Natural killer cell (primary cell): ENCODE data around the gene EED. TPM values are rescaled to one million over a fixed set of nuclear protein-coding genes. Genes with fewer than 3 reads are reported as not detected.

Source experiments
- ATAC-seq, 3 donors: fragments of 150-1000 bp in 2 of 3; fragments of 200-7000 bp in 1 of 3; cut with Tn5 transposase; 1 replicate in 1 of 3; 2 replicates in 2 of 3; pipeline ENCODE4 v1.10.0; 2021; ENCODE audit warnings: mild to moderate bottlenecking in 2 of 3, moderate library complexity in 2 of 3
- DNase-seq, 2 donors: peaks; one replicate each; pipeline versions ENCODE4 v3.0.0 to v3.0.0-alpha.2; 2013 to 2021; ENCODE audit warnings: mixed read lengths in 1 of 2
- H3K27ac ChIP-seq: one replicate; pipeline ENCODE4 v1.5.1; 2013; ENCODE audit warnings: mild to moderate bottlenecking, low read length
- H3K27me3 ChIP-seq: one replicate; pipeline ENCODE4 v1.6.1; 2013; ENCODE audit warnings: low read length; ENCODE audit not compliant: control insufficient read depth, insufficient read depth
- H3K36me3 ChIP-seq: one replicate; pipeline ENCODE4 v1.6.1; 2013; ENCODE audit warnings: low read length; ENCODE audit not compliant: control insufficient read depth, insufficient read depth
- H3K4me1 ChIP-seq: one replicate; pipeline ENCODE4 v1.6.1; 2013; ENCODE audit warnings: low read length; ENCODE audit not compliant: control insufficient read depth, insufficient read depth
- H3K4me3 ChIP-seq: one replicate; pipeline ENCODE4 v1.5.1; 2013; ENCODE audit warnings: low read length
- H3K9me3 ChIP-seq: one replicate; pipeline ENCODE4 v1.6.1; 2013; ENCODE audit warnings: low read length; ENCODE audit not compliant: control insufficient read depth, insufficient read depth
- H3K27ac Mint-ChIP-seq, 2 donors: one replicate each; pipeline ENCODE4 v1.8.0; 2022; ENCODE audit warnings: mild to moderate bottlenecking in 2 of 2, mixed read lengths in 2 of 2, moderate library complexity in 1 of 2
- H3K27me3 Mint-ChIP-seq, 2 donors: one replicate each; pipeline ENCODE4 v1.8.0; 2022; ENCODE audit warnings: low read depth in 2 of 2, mixed read lengths in 2 of 2
- H3K36me3 Mint-ChIP-seq: one replicate; pipeline ENCODE4 v1.8.0; 2022; ENCODE audit warnings: mixed read lengths
- H3K4me1 Mint-ChIP-seq, 2 donors: one replicate each; pipeline ENCODE4 v1.8.0; 2022; ENCODE audit warnings: mixed read lengths in 2 of 2
- H3K4me3 Mint-ChIP-seq: one replicate; pipeline ENCODE4 v1.8.0; 2022; ENCODE audit warnings: mild to moderate bottlenecking, moderate library complexity, mixed read lengths
- H3K9me3 Mint-ChIP-seq, 2 donors: one replicate each; pipeline ENCODE4 v1.8.0; 2022; ENCODE audit warnings: mixed read lengths in 2 of 2
- CTCF ChIP-seq: fragments of 200-600 bp; IDR thresholded peaks from one replicate; pipeline ENCODE4 v1.8.0; 2022; ENCODE audit warnings: antibody characterized with exemption
- WGBS: methylation state at CpG from one replicate; pipeline ENCODE4 v1.1.7; 2013; ENCODE audit warnings: missing lambda C conversion rate; ENCODE audit not compliant: insufficient coverage; 5-methylcytosine and 5-hydroxymethylcytosine counted together
- intact Hi-C: fragments of 100-400 bp; cut with micrococcal nuclease; formaldehyde crosslinking; loops from one replicate; pipeline ENCODE4 v1.14.2; 2022
- total RNA-seq, 4 donors: library from RNA; stranded (reverse); fragments of 120-200 nt in 1 of 4; gene quantifications; one replicate each; pipeline versions ENCODE4 v1.2.3 to v1.2.4, GENCODE V29; 2013 to 2022

The EED gene
- total RNA-seq, 3 donors from 2014 or later (not counting 1 experiment from before 2014, with no cell fraction given) = 26.0 to 36.9 (median 34.0) TPM

DNA sequence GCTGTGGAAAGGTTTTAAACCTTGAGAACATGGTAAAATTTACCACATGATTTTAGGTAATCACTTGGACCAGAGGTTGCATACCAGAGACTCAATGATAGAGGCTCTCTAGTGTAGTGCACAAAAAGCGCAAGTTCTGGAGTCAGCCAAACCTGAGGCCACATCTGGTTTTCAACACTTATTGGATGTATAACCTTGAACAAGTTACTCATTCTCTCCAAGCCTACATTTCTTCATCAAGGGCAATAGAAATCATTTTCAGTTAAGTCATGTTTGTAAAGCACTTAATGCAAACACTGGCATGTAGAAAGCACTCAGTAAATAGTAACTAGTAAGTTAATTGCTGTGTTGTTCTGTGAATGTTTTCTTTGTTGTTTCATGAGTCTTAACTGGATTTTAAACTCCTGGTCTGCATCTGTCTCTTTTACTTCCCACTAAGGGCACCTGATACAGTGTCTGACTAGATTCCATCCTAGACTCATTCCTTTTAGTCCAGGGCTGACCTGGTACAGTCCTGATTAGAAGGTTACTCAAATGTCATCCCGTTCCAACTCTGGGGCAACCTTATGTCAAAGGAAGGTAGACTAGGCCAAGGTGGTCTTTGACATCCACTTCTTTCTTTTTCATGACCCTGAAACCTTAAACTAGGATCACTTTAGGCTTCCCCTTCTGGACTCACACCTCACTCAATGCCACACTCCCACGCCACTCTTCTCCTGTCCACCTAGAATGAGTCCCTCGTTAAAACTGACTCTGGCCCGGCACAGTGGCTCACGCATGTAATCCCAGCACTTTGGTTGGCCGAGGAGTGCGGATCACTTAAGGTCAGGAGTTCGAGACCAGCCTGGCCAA lies 34.5 kb upstream of the EED start:
- WGBS = 95% methylated on average over 9 of the region's 9 CpGs
- Histone ChIP-seq H3K9me3 (no peaks in the 10 kb centered on the region), H3K4me1 (peaks cover 4% of the 10 kb centered on the region), H3K4me3 (no peak overlapping the region), H3K27ac (no peak overlapping the region), H3K27me3 (no peaks in the 10 kb centered on the region), H3K36me3 (no peaks in the 10 kb centered on the region)
- Mint-ChIP-seq H3K4me3 (no peak overlapping the region), H3K27ac (no peak overlapping the region), H3K4me1 (no peaks in the 10 kb centered on the region), H3K9me3 (no peaks in the 10 kb centered on the region), H3K27me3 (no peaks in the 10 kb centered on the region), H3K36me3 (no peaks in the 10 kb centered on the region)
- no peak for TF ChIP-seq CTCF
- DNase-seq = no peak
- intact Hi-C loops = no loop called here
- no peak for ATAC-seq

DNA sequence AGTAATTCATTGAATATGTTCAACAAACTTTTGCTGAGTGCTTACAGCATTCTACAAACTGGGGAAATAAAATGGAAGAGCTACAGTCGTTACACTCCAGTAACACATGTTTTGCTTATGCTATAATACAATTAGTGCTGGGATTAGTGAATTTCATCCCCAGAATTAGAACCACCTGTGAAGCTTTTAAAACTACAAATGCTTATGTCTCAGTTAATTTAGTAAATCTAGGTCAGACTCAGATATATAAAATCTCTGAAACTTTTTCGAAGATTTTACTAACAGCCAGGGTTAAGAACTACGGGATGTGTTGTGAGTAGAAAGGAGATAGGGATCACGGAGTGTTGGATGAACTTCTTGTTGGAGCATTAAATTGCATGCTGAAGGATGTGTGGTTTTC lies 33.7 kb upstream of the EED start:
- 100% methylated on average over 3 of the region's 4 CpGs for WGBS
- no peaks in the 10 kb centered on the region for H3K9me3 Mint-ChIP-seq

DNA sequence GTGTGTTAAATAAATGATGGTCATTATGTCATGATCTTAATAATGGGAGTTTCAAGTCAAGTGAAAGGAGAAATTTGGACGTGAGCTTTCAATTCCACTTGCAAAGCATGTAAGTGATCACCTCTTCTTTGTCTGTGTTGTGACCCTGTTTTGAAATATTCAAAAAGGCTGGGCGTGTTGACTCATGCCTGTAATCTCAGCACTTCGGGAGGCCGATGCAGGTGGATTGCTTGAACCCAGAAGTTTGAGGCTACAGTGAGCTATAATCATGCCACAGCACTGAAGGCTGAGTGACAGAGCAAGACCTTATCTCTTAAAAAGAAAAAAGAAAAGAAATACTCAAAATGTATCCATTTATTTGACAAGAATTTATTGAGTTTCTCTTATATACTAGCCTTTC lies 32.9 kb upstream of the EED start:
- peaks cover 4% of the 10 kb centered on the region for H3K4me1 ChIP-seq
- H3K27ac Mint-ChIP-seq = no peak overlapping the region
- no peak overlapping the region for H3K4me3 Mint-ChIP-seq
- no peak for TF ChIP-seq CTCF
- DNase-seq = no peak
- H3K27me3 ChIP-seq = no peaks in the 10 kb centered on the region
- H3K4me3 ChIP-seq = no peak overlapping the region
- H3K9me3 ChIP-seq = no peaks in the 10 kb centered on the region
- no peak overlapping the region for H3K27ac ChIP-seq
- H3K36me3 ChIP-seq = no peaks in the 10 kb centered on the region
- no peaks in the 10 kb centered on the region for H3K9me3 Mint-ChIP-seq
- 64% methylated on average over 4 of the region's 4 CpGs for WGBS
- no peak for ATAC-seq
- H3K27me3 Mint-ChIP-seq = no peaks in the 10 kb centered on the region
- H3K4me1 Mint-ChIP-seq = no peaks in the 10 kb centered on the region
- intact Hi-C loops = no loop called here
- H3K36me3 Mint-ChIP-seq = no peaks in the 10 kb centered on the region

More for the DNA sequence above, 33.7 kb upstream of the EED start:
- no peak overlapping the region for H3K27ac Mint-ChIP-seq
- no peak for ATAC-seq
- Histone ChIP-seq H3K27me3 (no peaks in the 10 kb centered on the region), H3K9me3 (no peaks in the 10 kb centered on the region), H3K27ac (no peak overlapping the region), H3K36me3 (no peaks in the 10 kb centered on the region), H3K4me3 (no peak overlapping the region), H3K4me1 (peaks cover 4% of the 10 kb centered on the region)
- H3K4me1 Mint-ChIP-seq = no peaks in the 10 kb centered on the region
- no peak for DNase-seq
- H3K4me3 Mint-ChIP-seq = no peak overlapping the region
- intact Hi-C loops = no loop called here
- TF ChIP-seq CTCF = no peak
- H3K36me3 Mint-ChIP-seq = no peaks in the 10 kb centered on the region
- H3K27me3 Mint-ChIP-seq = no peaks in the 10 kb centered on the region
